Hematopoietic multipotent progenitor cell treated with erythropoietin and hydrocortisone succinate and interleukin-3 and kit ligand, for 6 days (in vitro differentiated cells): ENCODE data around the gene SKAP2.

Source experiments
- DNase-seq: peaks from one replicate; pipeline ENCODE4 v3.0.0-alpha.2; 2015

The SKAP2 gene

GRCh38 chr7:26629696-26630095, 234.7 kb downstream of the SKAP2 start:
- DNase-seq, result peak; percentile 20

- no peak for DNase-seq
These were observed 236.5 kb downstream of the SKAP2 start for GRCh38 chr7:26627891-26628341.

DNA sequence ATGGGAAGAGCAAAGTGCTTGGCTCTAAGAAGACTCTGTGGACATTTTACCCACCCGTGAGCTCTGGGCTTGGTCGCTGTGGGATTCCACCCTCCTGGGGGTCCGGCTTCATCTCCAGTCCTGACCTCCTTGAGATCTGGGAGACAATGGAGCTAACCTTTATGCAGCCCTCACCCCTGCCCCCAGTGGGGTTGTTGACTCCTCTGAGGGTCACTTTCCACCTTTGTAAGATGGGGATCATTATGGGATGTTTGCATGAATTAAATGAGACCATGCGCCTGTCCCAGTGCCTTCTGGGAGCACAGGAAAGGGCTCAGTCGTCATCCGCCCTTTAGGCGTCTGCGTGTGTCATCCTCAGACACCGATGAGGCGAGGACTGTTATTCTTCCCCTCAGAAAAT, 237.2 kb downstream of the SKAP2 start:
- no peak for DNase-seq

GRCh38 chr7:26626687-26627086, 237.7 kb downstream of the SKAP2 start:
- no peak for DNase-seq

GRCh38 chr7:26626156-26626555, 238.2 kb downstream of the SKAP2 start:
- no peak for DNase-seq

DNA sequence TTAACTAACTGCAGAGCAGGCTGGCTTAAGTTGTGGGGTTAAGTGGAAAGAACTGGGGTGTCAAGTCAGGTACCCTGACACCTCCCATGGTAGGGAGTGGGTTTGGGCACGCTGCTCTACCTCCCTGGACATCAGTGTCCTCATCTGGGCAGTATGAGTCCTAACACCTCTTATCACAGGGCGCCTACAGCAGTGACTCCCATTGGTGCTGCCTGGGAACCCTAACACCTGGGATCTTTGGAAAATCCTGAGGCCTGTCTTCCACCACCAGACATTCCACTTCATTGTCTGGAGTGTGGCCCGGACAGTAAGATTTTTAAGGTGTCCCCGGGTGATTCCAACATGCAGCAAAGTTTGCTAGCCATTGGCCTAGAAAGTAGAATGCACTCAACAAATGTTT, 239.1 kb downstream of the SKAP2 start:
- no peak for DNase-seq

GRCh38 chr7:26624839-26625238, 239.6 kb downstream of the SKAP2 start:
- no peak for DNase-seq

- DNase-seq, result no peak
These were observed 240.0 kb downstream of the SKAP2 start for GRCh38 chr7:26624431-26624830.

DNA sequence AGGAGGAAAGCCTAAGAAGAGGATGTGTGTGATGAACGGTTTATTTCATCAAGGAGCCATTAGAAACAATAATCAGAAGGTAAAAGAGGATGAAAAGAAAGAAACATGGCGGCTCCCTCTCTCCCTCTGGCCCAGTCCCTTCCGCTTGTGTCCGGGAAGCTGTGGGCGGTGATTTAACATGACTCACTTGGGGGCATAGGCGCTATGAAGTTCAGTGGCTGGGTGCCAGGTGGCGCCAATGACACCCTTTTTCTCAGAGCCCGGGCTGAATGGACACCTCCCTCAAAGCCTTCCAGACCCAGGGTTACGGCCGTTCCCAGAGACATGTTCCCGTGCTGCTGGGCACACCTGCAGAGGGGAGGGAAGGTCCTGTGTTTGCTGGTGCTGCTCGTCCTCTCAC, 244.0 kb downstream of the SKAP2 start:
- DNase-seq, result peak; percentile 21

DNA sequence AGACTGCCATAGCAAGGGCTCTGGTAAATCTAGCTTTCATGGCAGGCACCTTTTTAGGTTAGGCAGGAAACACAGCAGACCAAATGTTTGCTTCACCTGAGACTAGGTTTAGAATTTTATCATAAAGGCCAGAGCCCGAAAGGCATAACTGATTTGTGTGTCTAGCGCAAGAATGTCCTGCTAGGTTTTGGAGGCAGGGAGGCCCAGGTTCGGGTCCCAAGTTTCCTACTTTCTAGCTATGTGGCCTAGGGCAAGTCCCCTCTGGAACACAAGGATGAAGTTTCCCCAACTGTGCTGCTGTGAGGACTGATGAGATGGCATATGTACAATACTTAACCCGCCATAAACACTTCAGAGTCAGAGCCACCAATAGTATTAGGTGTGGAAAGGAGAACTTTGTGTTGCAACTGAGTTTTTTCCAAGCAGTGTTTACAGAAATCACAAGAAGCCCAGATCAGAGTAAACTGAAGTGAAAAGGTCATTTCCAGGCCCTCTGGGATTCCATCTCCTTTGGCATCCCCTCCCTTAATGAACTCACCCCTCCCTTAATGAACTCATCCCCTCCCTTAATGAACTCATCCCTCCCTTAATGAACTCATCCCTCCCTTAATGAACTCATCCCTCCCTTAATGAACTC, 244.9 kb downstream of the SKAP2 start:
- no peak for DNase-seq

GRCh38 chr7:26618898-26619297, 245.5 kb downstream of the SKAP2 start:
- no peak for DNase-seq

- no peak for DNase-seq
These were observed 245.9 kb downstream of the SKAP2 start for GRCh38 chr7:26618449-26618848.
